COLO829 (cell line): Measurements from ENCODE around the gene CCNC.

Source experiments
- DNase-seq: peaks from one replicate; pipeline ENCODE4 v3.0.0; 2012; ENCODE audit warnings: low spot score

Gene CCNC

GRCh38 chr6:99545442-99545841, 23.0 kb downstream of the CCNC start:
- DNase-seq: no peak

- no peak for DNase-seq
Measured at GRCh38 chr6:99543968-99544367, 24.5 kb downstream of the CCNC start.

GRCh38 chr6:99530627-99531026, 37.8 kb downstream of the CCNC start:
- no peak for DNase-seq

GRCh38 chr6:99522531-99522930, 45.9 kb downstream of the CCNC start:
- DNase-seq: no peak

- DNase-seq: peak; percentile 24
Measured at GRCh38 chr6:99521633-99522151, 46.8 kb downstream of the CCNC start.

- peak; percentile 68 for DNase-seq
Measured at GRCh38 chr6:99520855-99521632, 47.4 kb downstream of the CCNC start.

GRCh38 chr6:99519446-99519845, 49.0 kb downstream of the CCNC start:
- DNase-seq: no peak

GRCh38 chr6:99514089-99514488, 54.4 kb downstream of the CCNC start:
- DNase-seq: no peak

GRCh38 chr6:99512033-99512432, 56.4 kb downstream of the CCNC start:
- no peak for DNase-seq

GRCh38 chr6:99507648-99508047, 60.8 kb downstream of the CCNC start:
- DNase-seq: no peak

- DNase-seq: no peak
Measured at GRCh38 chr6:99501762-99502161, 66.7 kb downstream of the CCNC start.

GRCh38 chr6:99498421-99498820, 70.0 kb downstream of the CCNC start:
- DNase-seq: no peak

- DNase-seq: no peak
Measured at GRCh38 chr6:99495466-99495865, 73.0 kb downstream of the CCNC start.
